Measurements from ENCODE around the gene WNT11.

Gene WNT11

DNA sequence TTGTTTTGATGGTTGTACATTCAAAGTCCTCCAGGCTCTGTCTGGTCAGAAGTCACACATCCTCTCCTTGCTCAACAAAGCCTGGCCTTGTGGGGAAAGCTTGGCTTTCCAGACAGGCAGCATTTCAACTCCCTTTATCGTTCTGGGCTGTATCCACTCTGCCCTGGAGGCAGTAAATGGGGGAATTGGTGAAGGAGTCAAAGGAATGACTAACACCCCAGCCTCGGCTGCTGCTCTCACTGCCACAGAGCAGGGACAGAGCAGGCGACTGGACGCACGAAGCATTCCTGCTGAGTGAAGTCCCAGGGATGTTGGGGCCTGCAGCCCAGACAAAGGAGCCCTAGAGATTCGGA lies 52.8 kb downstream of the WNT11 start:
- no peak for TF ChIP-seq CTCF (IDR thresholded peaks at IDR 0.05; ENCODE audit: insufficient read depth, low read depth, low read length, missing control alignments)
- H3K4me3 ChIP-seq (ENCODE audit: low read length): no peak overlapping the region
- peak; percentile 78 for DNase-seq (ENCODE audit: low read depth)

DNA sequence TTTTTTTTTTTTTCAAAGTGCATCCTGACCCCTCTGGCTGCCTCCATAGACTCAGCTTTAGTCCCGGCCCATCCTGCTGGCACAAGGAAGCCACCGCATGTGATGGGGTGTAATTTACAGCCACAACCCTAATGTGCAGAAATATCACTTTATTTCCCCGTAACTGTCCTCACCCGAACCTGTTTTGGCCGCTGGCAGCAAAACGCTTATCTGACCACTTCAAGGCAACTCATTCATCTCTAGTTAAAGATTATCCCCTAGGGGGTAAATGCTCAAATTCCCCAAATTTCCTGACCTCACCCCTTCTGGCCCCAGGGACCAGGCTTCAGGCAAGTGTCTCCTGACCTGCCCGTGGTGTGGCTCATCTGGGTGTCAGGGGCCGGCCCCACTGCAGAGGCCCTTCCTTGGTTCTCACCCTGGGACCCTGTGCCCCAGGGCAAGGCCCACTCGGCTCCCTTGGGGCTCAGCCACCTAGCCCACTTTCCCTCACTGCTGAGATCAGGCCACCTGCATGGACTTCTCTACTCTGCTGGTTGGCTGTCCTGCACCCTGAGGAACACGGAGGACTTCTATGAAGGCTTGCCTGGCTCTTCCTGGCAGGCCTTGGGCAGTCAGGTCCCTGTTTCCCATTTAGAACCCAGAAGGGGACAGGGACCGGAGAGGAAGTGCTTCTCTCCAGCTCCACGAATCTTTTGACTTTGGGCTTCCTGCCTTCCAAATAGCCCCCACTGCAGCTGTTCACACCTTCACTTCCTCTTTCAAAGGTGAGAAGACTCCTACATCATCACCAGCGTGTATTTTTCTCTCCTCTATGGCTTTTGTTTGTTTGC lies 53.3 kb downstream of the WNT11 start:
- DNase-seq (ENCODE audit: low read depth): no peak
- no peak for TF ChIP-seq CTCF (IDR thresholded peaks at IDR 0.05; ENCODE audit: insufficient read depth, low read depth, low read length, missing control alignments)
- H3K4me3 ChIP-seq (ENCODE audit: low read length): no peak overlapping the region

GRCh38 chr11:76152086-76152681 lies 54.1 kb downstream of the WNT11 start:
- TF ChIP-seq CTCF (IDR thresholded peaks at IDR 0.05; ENCODE audit: insufficient read depth, low read depth, low read length, missing control alignments): peak; percentile 98
- H3K4me3 ChIP-seq (ENCODE audit: low read length): peak overlapping the region; percentile 30
- peak; percentile 84 for DNase-seq (ENCODE audit: low read depth)

- no peak for TF ChIP-seq CTCF (IDR thresholded peaks at IDR 0.05; ENCODE audit: insufficient read depth, low read depth, low read length, missing control alignments)
- peak; percentile 9 for DNase-seq (ENCODE audit: low read depth)
- no peak overlapping the region for H3K4me3 ChIP-seq (ENCODE audit: low read length)
Measured at GRCh38 chr11:76151556-76152085, 54.7 kb downstream of the WNT11 start.

GRCh38 chr11:76150141-76150540 lies 56.2 kb downstream of the WNT11 start:
- H3K4me3 ChIP-seq (ENCODE audit: low read length): no peak overlapping the region
- DNase-seq (ENCODE audit: low read depth): no peak
- TF ChIP-seq CTCF (IDR thresholded peaks at IDR 0.05; ENCODE audit: insufficient read depth, low read depth, low read length, missing control alignments): no peak

- TF ChIP-seq CTCF (IDR thresholded peaks at IDR 0.05; ENCODE audit: insufficient read depth, low read depth, low read length, missing control alignments): no peak
- DNase-seq (ENCODE audit: low read depth): no peak
- H3K4me3 ChIP-seq (ENCODE audit: low read length): no peak overlapping the region
Measured at GRCh38 chr11:76149713-76150112, 56.6 kb downstream of the WNT11 start.

Measured in epithelial cell of esophagus (primary cell).